Vagina (tissue), 2 donors: Measurements from ENCODE around the gene MGAT5B. TPM values are rescaled to one million over a fixed set of nuclear protein-coding genes. Genes with fewer than 3 reads are reported as not detected.

Experiments used
- DNase-seq, 2 donors: peaks; one replicate each; pipeline ENCODE4 v3.0.0-alpha.2; 2017; ENCODE audit errors: extremely low spot score in 2 of 2
- H3K27ac ChIP-seq: fragments of 200-600 bp; sonication (generic); one replicate; pipeline ENCODE4 v1.5.1; 2019
- H3K27me3 ChIP-seq: fragments of 200-600 bp; sonication (generic); one replicate; pipeline ENCODE4 v1.5.1; 2019
- H3K36me3 ChIP-seq, 2 donors: fragments of 200-600 bp; sonication (generic); one replicate each; pipeline ENCODE4 v1.5.1; 2017 to 2019
- H3K4me1 ChIP-seq: fragments of 200-600 bp; sonication (generic); one replicate; pipeline ENCODE4 v1.5.1; 2019
- H3K4me3 ChIP-seq, 2 donors: fragments of 200-600 bp; sonication (generic); 1 replicate in 1 of 2; 2 replicates in 1 of 2; pipeline ENCODE4 v1.5.1; 2016 to 2019
- H3K9me3 ChIP-seq: fragments of 200-600 bp; sonication (generic); one replicate; pipeline ENCODE4 v1.5.1; 2019
- CTCF ChIP-seq, 3 experiments: fragments of 450-650 bp in 2 of 3; fragments of 200-600 bp in 1 of 3; sonication (generic) in 1 of 3; IDR thresholded peaks; one replicate each; pipeline ENCODE4 v1.5.1; 2017 to 2019; ENCODE audit warnings: antibody characterized with exemption in 3 of 3, mild to moderate bottlenecking in 2 of 3, moderate library complexity in 2 of 3
- POLR2A ChIP-seq, 2 donors: fragments of 450-650 bp; IDR thresholded peaks; one replicate each; pipeline ENCODE4 v1.6.1; 2017; ENCODE audit warnings: antibody characterized with exemption in 2 of 2, mild to moderate bottlenecking in 2 of 2, moderate library complexity in 2 of 2
- POLR2AphosphoS5 ChIP-seq, 2 donors: sonication (generic); formaldehyde crosslinking; IDR thresholded peaks; one replicate each; pipeline ENCODE4 v1.9.0; 2017; ENCODE audit warnings: antibody characterized with exemption in 2 of 2, mild to moderate bottlenecking in 2 of 2, low read depth in 1 of 2; ENCODE audit not compliant: insufficient read depth in 1 of 2
- intact Hi-C: fragments of 100-400 bp; cut with DNase I; formaldehyde crosslinking; loops from one replicate; pipeline ENCODE4 v1.15.1; 2023
- total RNA-seq: library from RNA; depleted of rRNA; stranded (reverse); fragments of >200 nt; gene quantifications from one replicate; pipeline ENCODE4 v1.2.3, GENCODE V29; 2016

Gene MGAT5B
- total RNA-seq, 1 donor from 2014 or later: 0.49 TPM

GRCh38 chr17:76867578-76868175 is 527 bp upstream of the MGAT5B start:
- no peak for DNase-seq

GRCh38 chr17:76868669-76869495 is 678 bp downstream of the MGAT5B start:
- peaks cover 9% of the 10 kb centered on the region for H3K27me3 ChIP-seq
- H3K9me3 ChIP-seq: no peaks in the 10 kb centered on the region
- H3K36me3 ChIP-seq: no peaks in the 10 kb centered on the region
- H3K27ac ChIP-seq: no peak overlapping the region
- intact Hi-C loops: loop anchor here (5.0 kb wide), 1 partner anchor 188 kb away; no protein-coding TSS in a partner anchor
- TF ChIP-seq CTCF (IDR thresholded peaks at IDR 0.05) (no peak), POLR2AphosphoS5 (IDR thresholded peaks at IDR 0.05; ENCODE audit: insufficient read depth in 1 of 2, low read depth in 1 of 2) (no peak), POLR2A (IDR thresholded peaks at IDR 0.05) (no peak)
- H3K4me1 ChIP-seq: peaks cover 17% of the 10 kb centered on the region
- H3K4me3 ChIP-seq: peak overlapping the region; percentile 35 to 57
- DNase-seq: no peak

More at GRCh38 chr17:76867578-76868175, 527 bp upstream of the MGAT5B start:
- Histone ChIP-seq H3K36me3 (no peaks in the 10 kb centered on the region), H3K4me3 (peak overlapping the region in 1 of 2 donors; percentile 57), H3K9me3 (no peaks in the 10 kb centered on the region), H3K27me3 (peaks cover 9% of the 10 kb centered on the region), H3K27ac (no peak overlapping the region), H3K4me1 (peaks cover 17% of the 10 kb centered on the region)
- TF ChIP-seq POLR2AphosphoS5 (IDR thresholded peaks at IDR 0.05; ENCODE audit: insufficient read depth in 1 of 2, low read depth in 1 of 2) (no peak), POLR2A (IDR thresholded peaks at IDR 0.05) (no peak), CTCF (IDR thresholded peaks at IDR 0.05) (no peak)
- intact Hi-C loops: loop anchor here (5.0 kb wide), 1 partner anchor 190 kb away; no protein-coding TSS in a partner anchor

- intact Hi-C loops: loop anchor here (5.0 kb wide), 1 partner anchor 188 kb away; no protein-coding TSS in a partner anchor
- Histone ChIP-seq H3K36me3 (no peaks in the 10 kb centered on the region), H3K27ac (no peak overlapping the region), H3K9me3 (no peaks in the 10 kb centered on the region), H3K4me1 (peaks cover 17% of the 10 kb centered on the region), H3K27me3 (peaks cover 9% of the 10 kb centered on the region), H3K4me3 (peak overlapping the region in 1 of 2 donors; percentile 35)
- DNase-seq: no peak
- no peak for TF ChIP-seq CTCF (IDR thresholded peaks at IDR 0.05)
- no peak for TF ChIP-seq POLR2AphosphoS5 (IDR thresholded peaks at IDR 0.05; ENCODE audit: insufficient read depth in 1 of 2, low read depth in 1 of 2)
- no peak for TF ChIP-seq POLR2A (IDR thresholded peaks at IDR 0.05)
These were observed 1.5 kb downstream of the MGAT5B start for GRCh38 chr17:76869496-76870376.

GRCh38 chr17:76870377-76870714 is 2.1 kb downstream of the MGAT5B start:
- no peak overlapping the region for H3K27ac ChIP-seq
- peaks cover 17% of the 10 kb centered on the region for H3K4me1 ChIP-seq
- peaks cover 9% of the 10 kb centered on the region for H3K27me3 ChIP-seq
- TF ChIP-seq CTCF (IDR thresholded peaks at IDR 0.05) (no peak), POLR2A (IDR thresholded peaks at IDR 0.05) (no peak), POLR2AphosphoS5 (IDR thresholded peaks at IDR 0.05; ENCODE audit: insufficient read depth in 1 of 2, low read depth in 1 of 2) (no peak)
- no peak overlapping the region for H3K4me3 ChIP-seq
- H3K36me3 ChIP-seq: no peaks in the 10 kb centered on the region
- intact Hi-C loops: no loop called here
- DNase-seq: no peak
- H3K9me3 ChIP-seq: no peaks in the 10 kb centered on the region
